Muscle of arm (tissue), 14 donors: ENCODE results near the gene CCND2. TPM values are rescaled to one million over a fixed set of nuclear protein-coding genes. Genes with fewer than 3 reads are reported as not detected.
"Not testable (repeated sequence)": the region's sequence is repeated elsewhere in the genome, so short reads cannot be mapped to it uniquely, and the experiment has no call there.

Experiments
- DNase-seq: peaks from one replicate; pipeline ENCODE4 v3.0.0-alpha.2; 2013
- long read RNA-seq, 11 donors: transcript quantifications; one replicate each; lab custom pipeline, GENCODE V29; 2026
- polyA plus RNA-seq, 12 donors: library from polyadenylated mRNA; unstranded; fragments of 120-200 nt; gene quantifications; one replicate each; pipeline ENCODE4 v1.2.1, GENCODE V29; 2013; ENCODE audit not compliant: insufficient read length in 12 of 12

The CCND2 gene
- 100 to 1,000 TPM in 6 of 12 donors, 10 to 100 TPM in 6; 72.1 to 453 (median 104) TPM for polyA plus RNA-seq
- long read RNA-seq, donor 1, full-length matches to known transcripts: 12 of 37 reads
- long read RNA-seq, donor 1, partial matches to known transcripts: 25 of 37 reads
- long read RNA-seq, donor 1, other reads (novel, unspliced or antisense): 0 of 37 reads
- long read RNA-seq, donor 2, full-length matches to known transcripts: 23 of 23 reads
- long read RNA-seq, donor 2, partial matches to known transcripts: 0 of 23 reads
- long read RNA-seq, donor 2, other reads (novel, unspliced or antisense): 0 of 23 reads
- long read RNA-seq, donor 3, full-length matches to known transcripts: 11 of 11 reads
- long read RNA-seq, donor 3, partial matches to known transcripts: 0 of 11 reads
- long read RNA-seq, donor 3, other reads (novel, unspliced or antisense): 0 of 11 reads
- long read RNA-seq, donor 4, full-length matches to known transcripts: 6 of 13 reads
- long read RNA-seq, donor 4, partial matches to known transcripts: 7 of 13 reads
- long read RNA-seq, donor 4, other reads (novel, unspliced or antisense): 0 of 13 reads
- long read RNA-seq, donor 5: 0 reads
- long read RNA-seq, donor 6, full-length matches to known transcripts: 10 of 10 reads
- long read RNA-seq, donor 6, partial matches to known transcripts: 0 of 10 reads
- long read RNA-seq, donor 6, other reads (novel, unspliced or antisense): 0 of 10 reads
- long read RNA-seq, donor 7, full-length matches to known transcripts: 12 of 17 reads
- long read RNA-seq, donor 7, partial matches to known transcripts: 5 of 17 reads
- long read RNA-seq, donor 7, other reads (novel, unspliced or antisense): 0 of 17 reads
- long read RNA-seq, donor 8, full-length matches to known transcripts: 13 of 24 reads
- long read RNA-seq, donor 8, partial matches to known transcripts: 11 of 24 reads
- long read RNA-seq, donor 8, other reads (novel, unspliced or antisense): 0 of 24 reads
- long read RNA-seq, donor 9, full-length matches to known transcripts: 7 of 7 reads
- long read RNA-seq, donor 9, partial matches to known transcripts: 0 of 7 reads
- long read RNA-seq, donor 9, other reads (novel, unspliced or antisense): 0 of 7 reads
- long read RNA-seq, donor 10, full-length matches to known transcripts: 9 of 15 reads
- long read RNA-seq, donor 10, partial matches to known transcripts: 6 of 15 reads
- long read RNA-seq, donor 10, other reads (novel, unspliced or antisense): 0 of 15 reads
- long read RNA-seq, donor 11, full-length matches to known transcripts: 13 of 18 reads
- long read RNA-seq, donor 11, partial matches to known transcripts: 5 of 18 reads
- long read RNA-seq, donor 11, other reads (novel, unspliced or antisense): 0 of 18 reads

GRCh38 chr12:4273652-4274395, at the start of gene CCND2:
TSS of gene CCND2 (plus strand) at chr12:4273762. CDS start at chr12:4274041, 279 bp downstream.
- DNase-seq: peak; percentile 97

DNA sequence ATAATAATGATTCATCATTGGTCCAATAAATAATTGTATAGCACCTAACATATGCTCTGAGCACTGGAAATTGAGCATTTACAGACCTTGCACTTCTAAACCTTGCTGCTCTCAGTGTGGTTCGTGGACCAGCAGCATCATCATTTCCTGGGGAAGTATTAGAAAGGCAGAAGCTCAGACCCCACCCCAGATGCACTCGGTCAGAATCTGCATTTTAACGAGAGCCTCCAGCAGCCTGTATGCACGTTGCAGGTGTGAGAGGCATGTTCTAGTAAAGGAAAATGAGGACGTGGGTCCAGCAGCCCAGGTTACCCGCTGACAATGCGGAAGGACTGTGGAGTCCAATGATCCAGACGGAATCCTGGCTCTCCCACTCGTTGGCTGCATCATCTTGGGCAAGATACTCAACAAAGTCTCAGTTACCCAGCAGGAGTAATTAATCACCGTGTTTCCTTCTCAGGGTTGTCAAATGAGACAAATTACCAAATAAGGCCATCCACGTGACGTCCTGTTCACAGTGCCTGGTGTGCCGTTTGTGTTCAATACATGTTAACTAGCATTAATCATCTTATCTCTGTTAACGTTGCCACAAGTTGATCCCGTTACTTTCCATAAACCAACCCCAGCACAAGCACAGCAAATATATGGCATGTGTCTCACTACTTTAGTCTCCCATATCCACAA, 49.2 kb upstream of the CCND2 start:
- DNase-seq: no peak

DNA sequence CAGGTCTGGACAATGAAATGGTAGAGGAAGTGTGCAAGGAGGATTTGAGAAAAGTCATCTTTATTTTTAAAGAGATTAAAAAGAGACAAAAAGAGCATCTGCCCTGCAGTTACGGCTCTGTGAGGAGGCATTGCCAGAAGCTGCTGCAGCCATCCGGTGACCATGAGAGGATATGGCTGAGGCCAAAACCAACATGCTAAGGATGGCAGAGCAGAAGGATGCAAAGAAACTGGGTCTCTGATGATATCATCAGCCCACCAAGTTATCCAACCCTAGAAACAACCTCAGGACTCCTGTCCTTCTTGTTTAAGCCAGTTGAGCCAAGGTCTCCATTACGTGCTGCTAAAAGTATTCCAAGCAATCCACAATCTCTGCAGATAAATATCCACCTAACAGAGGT, 48.0 kb upstream of the CCND2 start:
- no peak for DNase-seq

- no peak for DNase-seq
Measured at GRCh38 chr12:4227046-4227445, 46.5 kb upstream of the CCND2 start.

- no peak for DNase-seq
Measured at GRCh38 chr12:4228122-4228580, 45.4 kb upstream of the CCND2 start.

DNA sequence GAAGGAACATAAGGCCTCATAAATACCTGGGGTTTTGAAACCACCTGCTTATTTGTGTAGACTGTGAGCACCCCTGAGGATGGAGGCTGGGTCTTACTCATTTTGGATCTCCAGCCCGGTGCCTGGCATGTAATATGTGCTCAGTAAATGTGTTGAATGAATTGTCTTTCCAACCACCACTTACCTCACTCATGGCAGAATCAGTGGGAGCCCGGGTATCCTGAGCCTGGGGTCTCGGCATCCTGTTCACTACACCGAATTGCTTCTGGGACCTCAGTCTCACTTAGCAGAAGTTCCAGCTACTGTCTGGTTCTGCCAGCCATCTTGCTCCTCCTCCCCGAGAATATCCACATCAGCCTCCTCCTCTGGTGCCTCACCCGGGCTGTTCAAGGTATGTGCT, 43.0 kb upstream of the CCND2 start:
- DNase-seq: no peak

DNA sequence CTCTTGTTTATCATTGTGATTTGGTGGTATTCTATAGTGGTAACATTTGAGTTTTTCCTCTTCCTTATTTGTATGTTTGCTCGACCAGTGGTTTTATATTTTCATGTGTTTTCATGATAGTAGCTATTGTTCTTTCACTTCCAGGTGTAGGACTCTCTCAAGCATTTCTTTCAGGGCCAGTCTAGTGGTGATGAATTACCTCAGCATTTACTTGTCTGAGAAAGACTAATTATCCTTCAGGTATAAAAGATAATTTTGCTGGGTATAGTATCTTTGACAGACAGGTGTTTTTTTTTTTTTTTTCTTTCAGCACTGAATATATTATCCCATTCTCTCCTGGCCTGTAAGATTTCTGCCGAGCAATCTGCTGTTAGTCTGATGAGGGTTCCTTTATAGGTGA, 35.0 kb upstream of the CCND2 start:
- DNase-seq: no peak

DNA sequence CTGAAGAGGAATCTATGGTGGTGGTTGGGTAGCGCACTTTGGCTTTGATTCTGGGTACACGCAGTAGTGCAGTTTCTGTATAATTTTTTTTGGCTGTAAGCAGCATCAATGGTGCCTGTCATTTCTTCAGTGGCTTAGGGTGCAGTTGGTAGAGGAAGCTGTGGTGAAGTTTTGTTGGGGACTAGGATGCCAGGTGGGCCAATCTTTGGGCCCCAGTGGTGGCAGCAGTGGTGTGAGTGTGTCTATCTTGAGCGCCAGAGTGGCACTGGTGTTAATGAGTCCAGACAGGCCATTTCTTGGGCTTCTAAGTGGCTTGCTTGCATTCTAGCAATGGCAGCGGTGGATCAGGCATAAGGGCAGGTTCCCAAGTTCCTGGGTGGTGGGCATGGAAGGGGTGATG, 33.8 kb upstream of the CCND2 start:
- DNase-seq: no peak

DNA sequence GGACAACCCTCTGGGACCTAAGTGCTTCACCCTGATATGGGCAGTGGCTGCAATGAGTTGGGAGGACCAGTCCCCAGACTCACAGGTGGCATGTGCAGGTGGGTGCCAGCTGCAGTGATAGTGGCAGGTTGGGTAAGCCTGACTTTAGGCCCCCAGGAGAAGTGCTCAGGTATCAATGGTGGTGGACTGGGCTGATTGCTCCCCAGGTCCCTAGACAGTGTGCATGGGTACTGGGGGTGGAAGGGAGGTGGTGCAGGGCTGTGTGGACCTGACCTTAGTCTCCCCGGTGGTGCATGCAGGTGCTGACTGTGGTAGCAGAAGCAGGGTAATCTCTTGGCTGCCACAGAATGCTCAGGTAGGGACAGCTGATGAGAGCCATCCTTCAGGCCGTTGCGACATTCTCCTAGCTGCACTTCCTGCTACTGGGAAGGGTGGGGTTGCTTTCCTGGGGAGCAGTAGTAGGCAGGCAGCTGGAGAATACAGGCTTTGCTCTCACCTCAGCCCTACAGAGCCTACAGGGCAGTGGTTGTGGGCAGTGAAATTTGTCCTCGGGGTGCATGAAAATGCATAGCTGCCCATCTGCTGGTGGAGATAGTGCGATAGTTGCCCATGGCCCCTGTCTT, 33.3 kb upstream of the CCND2 start:
- DNase-seq: no peak

- no peak for DNase-seq
Measured at GRCh38 chr12:4240981-4241380, 32.6 kb upstream of the CCND2 start.

GRCh38 chr12:4241592-4241991, 32.0 kb upstream of the CCND2 start:
- DNase-seq: no peak

DNA sequence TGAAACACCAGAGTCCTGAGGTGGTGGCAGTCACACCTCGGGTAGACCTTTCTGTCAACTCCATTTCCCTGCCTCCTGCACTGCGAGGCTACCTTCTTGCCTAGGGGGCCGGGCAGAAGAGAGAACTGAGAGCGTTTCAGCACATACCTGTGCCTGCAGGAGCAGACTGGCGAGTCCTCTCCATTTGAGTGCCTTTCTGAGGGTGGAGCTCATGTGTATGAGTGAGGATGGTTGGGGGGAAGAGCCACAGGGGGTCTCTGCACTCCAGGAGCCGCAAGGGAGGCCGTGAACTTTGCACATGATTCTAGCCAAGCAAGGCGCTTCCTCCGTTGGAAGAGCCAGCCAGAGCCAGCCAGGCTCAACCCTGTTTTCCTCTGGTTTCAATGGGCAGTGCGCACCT, 31.0 kb upstream of the CCND2 start:
- no peak for DNase-seq

DNA sequence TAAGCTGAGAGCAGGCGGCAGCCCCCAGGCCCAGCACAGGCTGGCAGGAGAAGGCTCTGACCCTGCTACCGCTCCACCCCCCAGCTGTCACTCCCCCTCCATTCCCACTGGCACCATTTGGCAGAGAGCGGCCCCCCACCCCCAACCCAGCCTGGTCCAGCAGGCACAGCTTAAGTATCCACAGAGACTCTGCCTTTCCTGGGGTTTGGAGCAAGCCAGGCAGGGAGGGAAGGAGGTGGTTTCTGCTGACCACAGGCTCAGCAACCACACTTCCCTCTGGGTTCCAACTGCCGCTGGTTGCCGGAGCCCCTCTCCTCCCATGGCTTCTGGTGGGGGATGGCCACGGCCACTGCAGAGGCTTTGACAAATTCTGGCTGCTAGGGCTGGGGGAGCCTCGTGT, 30.5 kb upstream of the CCND2 start:
- no peak for DNase-seq

DNA sequence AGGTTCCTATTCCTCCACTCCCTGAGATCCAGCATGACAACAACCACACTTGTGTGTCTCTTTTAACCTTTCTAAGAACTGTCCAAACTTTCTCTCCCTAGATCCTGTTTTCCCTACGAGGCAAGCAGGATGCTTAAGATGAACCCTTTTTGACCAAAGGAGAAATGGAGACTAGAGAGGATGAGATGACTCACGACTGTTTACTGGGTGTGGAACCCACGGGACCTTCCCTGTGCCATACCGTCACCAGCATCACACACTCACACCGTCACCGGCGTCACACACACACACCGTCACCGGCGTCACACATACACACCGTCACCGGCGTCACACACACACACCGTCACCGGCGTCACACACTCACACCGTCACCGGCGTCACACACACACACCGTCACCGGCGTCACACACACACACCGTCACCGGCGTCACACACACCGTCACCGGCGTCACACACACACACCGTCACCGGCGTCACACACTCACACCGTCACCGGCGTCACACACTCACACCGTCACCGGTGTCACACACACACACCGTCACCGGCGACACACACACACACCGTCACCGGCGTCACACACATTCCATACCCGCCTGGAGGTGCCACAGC, 30.0 kb upstream of the CCND2 start:
- not testable (repeated sequence) for DNase-seq

- DNase-seq: no peak
Measured at GRCh38 chr12:4244868-4245267, 28.7 kb upstream of the CCND2 start.

- no peak for DNase-seq
Measured at GRCh38 chr12:4245446-4245845, 28.1 kb upstream of the CCND2 start.

DNA sequence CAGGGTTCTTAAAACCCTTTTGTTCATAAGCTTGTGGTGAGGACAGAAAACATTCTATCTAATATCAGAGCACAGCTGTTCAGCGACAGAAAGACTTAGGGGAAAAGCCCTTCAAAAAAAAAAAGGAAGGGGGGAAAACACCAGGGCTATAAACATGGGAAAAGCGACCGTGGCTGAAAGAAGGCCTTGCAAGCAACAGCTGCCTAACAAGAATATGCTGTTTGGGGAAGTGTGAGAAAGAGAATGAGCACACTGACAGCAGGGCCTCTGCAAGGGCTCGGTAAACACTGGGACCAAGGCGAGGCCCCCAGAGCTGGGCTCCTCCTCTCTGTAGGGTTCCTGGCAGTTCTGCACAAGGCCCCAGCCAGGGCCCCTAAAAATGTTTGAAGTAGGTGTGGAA, 27.4 kb upstream of the CCND2 start:
- peak; percentile 19 for DNase-seq

- DNase-seq: no peak
Measured at GRCh38 chr12:4250691-4251090, 22.9 kb upstream of the CCND2 start.

DNA sequence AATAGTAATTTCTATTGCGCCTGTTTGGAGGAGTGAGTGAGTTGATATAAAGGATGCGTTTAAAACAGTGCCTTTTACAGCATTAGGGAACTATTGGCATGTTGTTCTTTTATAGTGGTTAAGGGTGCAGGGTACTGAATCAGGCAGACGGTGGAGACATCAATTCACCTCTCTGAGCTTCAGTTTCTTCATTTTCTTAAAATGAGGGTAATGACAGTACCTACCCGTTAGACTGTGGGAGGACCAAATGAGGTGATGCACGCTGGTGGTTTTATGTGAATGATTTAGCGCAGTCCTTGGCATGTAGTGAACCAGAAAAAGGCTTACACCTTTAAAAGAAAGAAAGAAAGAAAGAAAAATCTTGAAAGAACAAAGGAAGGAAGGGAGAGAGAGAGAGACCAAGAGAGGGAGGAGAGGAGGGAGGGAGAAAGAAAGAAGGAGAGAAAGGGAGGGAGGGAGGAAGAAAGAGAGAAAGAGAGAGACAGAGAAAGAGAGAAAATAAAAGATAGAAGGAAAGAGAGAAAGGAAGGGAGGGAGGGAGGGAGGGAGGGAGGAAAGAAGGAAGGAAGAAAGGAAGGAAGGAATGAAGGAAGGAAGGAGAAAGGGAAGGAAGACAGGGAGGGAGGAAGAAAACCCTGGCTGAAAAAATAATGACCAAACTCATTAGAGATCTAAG, 22.2 kb upstream of the CCND2 start:
- no peak for DNase-seq
